NAMALWA (cell line): ENCODE results near the gene TMEM164.

ENCODE experiments used
- DNase-seq: peaks from one replicate; pipeline ENCODE4 v3.0.0-alpha.2; 2015; ENCODE audit warnings: low spot score

Gene TMEM164

GRCh38 chrX:110168585-110168984 lies 165.7 kb downstream of the TMEM164 start:
- no peak for DNase-seq

DNA sequence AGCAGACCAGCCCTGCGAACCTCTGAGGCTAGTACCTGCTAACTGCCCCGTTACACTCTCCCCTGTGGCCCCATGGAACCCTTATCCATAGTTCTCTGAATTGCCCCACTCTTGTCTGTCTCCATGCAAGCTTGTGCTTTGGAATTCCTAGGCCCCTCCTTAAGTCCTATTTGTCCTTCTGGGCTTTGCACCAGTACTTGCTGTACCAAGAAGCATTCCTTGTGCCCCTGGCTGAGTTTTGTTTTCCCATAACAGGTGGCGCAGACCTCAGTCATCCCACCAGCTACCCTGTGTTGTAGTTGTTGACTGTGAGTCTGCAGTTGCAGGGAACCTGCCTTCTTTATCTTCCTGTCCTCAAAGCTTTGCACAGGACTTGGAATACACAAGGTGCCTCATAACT lies 167.1 kb downstream of the TMEM164 start:
- DNase-seq, result no peak

DNA sequence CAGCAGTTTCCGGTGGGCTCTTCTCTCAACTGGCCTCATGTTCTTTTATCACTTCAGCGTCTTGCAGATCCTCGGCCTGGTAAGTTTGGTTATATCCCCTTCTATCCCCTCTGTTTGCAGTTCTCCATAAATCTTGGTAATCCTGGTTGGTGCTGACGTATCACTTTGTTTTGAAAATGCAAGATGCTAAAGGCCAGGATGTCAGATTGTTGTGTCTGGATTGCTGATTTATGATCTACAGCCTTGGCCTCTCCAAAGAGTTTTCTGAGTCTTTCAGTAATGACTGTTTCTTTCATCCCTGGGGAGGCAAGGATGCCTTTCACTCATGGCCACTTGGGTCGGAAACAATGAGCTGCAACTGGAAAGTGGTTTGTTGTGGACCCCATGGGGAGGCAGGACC lies 168.5 kb downstream of the TMEM164 start:
- DNase-seq, result no peak

- peak; percentile 73 for DNase-seq
Measured at GRCh38 chrX:110172215-110172614, 169.3 kb downstream of the TMEM164 start.

GRCh38 chrX:110173192-110174175 lies 170.6 kb downstream of the TMEM164 start:
- DNase-seq, result no peak

GRCh38 chrX:110175146-110175545 lies 172.2 kb downstream of the TMEM164 start:
- DNase-seq, result no peak

GRCh38 chrX:110175696-110176095 lies 172.8 kb downstream of the TMEM164 start:
- no peak for DNase-seq

GRCh38 chrX:110178179-110178865 lies 175.4 kb downstream of the TMEM164 start:
- no peak for DNase-seq

- no peak for DNase-seq
Measured at GRCh38 chrX:110180176-110180927, 177.4 kb downstream of the TMEM164 start.

GRCh38 chrX:110180928-110181310 lies 178.0 kb downstream of the TMEM164 start:
- no peak for DNase-seq

DNA sequence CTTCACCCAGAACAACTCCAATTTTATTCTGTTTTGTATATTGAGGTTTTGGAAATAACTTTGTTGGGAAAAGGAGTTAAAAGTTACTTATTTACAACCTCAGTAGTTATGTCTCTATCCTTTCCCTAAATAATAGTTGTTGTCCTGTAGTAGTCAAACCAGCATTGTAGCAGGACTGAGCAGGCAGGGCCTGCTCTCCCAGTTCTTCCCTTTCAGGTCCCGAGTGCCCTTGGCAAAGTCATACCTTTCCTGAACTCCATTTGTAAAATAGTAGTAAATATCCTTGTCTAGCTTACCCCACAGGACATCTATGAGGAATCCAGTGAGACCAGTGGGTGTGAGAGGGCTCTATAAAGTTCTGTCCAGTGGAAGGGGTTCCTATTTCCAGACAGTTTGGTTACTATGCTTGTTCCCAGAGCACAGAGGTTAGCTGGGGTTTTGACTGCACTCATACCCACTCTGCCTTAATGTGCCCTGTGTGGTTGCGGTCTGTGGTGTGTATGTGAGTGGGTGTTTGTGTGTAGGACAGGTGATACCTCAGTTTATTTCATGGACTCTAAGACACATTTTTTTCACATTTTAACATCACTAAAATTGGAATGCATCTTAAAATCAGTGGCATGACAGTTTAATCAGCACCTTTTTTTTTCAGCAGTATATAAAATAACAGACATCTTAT lies 178.7 kb downstream of the TMEM164 start:
- DNase-seq, result no peak

DNA sequence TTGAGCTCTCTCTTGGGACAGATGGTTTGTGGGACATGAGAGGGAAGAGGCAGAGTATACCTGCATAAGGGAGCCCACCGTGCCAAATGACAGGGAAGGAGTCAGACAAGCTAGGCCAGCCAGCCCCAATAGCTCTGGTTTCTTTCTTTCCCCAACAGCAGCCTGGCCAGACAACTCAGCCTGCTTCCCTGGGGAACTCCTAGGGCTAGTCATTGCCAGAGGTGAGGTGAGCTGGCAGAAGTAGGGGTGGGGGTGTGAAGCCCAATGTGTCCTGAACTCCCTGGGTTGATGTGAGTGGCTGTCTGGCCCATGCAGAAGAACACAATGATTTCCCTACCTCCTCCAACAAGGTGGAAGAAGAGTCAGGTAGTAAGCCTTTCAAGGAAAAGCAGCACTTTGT lies 179.4 kb downstream of the TMEM164 start:
- DNase-seq, result no peak

DNA sequence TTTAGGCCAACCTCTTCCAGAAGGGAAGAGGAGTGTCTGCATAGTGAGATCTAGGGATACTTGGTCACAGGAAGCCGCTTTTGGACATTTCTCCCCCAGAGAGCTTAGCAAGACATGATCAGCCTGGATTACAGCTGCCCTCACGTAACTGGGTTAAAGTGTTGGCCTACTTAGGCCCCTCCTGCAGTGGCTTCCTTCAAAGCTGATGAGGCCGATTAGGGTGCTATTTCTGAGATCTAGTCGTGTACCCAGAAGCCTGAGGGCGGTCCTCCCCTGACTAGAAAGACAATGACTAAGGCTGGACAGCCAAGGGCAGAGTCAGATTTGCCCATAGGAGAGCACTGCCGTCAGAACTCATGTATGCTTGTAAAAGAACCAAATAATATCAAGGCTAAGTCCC lies 180.0 kb downstream of the TMEM164 start:
- DNase-seq, result no peak

- no peak for DNase-seq
Measured at GRCh38 chrX:110183314-110183713, 180.4 kb downstream of the TMEM164 start.

DNA sequence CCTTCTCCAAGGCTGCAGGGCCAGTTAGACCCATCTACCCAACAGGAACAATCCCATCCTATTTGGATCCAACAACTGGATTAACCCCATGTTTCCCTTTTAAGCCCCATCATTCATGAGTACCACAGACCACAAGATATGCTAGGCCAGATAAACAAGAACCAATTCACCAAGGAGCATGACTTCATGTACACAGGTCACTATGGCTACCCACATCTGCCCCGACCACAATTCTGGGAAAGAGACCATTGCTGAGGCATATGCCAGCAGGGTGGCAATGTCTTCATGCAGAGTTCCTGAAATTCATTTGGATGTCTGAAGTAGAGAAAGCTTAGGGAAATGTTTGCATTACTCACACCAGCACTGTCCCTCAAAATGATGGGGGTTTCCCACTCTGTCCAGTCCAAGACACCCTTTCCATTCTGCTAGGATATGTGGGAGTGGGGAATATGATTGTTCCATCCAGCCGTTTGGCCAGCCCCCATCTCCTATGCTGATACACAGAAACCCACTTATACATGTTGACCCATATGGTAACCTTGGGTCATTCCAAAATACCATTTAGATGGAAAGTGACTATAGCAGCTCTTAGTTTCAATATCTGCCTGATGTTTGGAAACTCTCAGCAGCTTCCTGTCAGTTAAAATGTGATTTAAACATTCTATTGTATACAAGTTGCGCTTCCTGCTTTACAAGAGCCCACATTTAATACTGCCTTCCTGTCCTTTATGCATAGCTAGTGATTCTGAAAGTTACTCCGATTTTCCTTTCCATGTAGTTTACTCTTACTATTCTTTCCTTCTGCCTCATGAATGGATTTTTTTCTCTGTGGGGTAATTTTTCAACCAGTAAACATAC lies 186.0 kb downstream of the TMEM164 start:
- DNase-seq, result no peak

DNA sequence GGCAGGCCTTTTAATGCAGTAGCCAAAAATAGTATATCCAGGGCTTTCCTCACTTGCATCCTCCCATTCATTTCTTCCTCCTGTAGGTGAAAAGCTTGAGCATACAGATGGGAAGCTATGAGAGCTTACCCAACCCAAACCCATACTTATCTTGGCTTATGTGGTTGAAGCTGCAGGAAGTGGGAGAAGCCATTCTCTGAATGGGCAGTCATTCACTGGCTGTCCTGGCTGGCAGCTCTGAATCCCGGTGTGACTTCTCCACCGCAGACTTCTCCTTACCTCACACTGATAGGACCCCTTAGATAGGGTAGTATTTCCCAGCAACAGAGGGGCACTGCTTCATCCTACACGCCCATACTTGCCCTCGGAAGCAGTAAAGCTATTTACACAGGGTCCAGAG lies 189.6 kb downstream of the TMEM164 start:
- no peak for DNase-seq

- no peak for DNase-seq
Measured at GRCh38 chrX:110194977-110195376, 192.1 kb downstream of the TMEM164 start.

DNA sequence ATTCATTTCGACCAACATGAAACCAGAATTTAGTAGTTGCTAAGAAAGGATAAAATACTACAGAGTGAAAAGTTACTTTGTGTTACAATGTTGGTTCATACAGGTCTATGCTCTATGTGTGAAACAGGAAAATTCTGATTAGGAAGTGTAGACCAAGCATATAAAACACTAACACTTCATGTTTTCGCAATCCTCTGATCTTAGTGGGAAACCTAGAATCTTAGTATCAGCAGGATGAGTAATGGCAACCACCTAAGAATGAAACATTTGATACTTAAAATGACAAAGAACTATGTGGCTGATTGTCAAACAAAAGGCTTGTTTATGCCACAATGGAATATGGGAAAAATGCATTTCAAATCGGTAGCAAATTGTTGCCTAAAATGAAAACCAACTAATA lies 198.9 kb downstream of the TMEM164 start:
- no peak for DNase-seq

- DNase-seq, result no peak
Measured at GRCh38 chrX:110204986-110205385, 202.1 kb downstream of the TMEM164 start.

DNA sequence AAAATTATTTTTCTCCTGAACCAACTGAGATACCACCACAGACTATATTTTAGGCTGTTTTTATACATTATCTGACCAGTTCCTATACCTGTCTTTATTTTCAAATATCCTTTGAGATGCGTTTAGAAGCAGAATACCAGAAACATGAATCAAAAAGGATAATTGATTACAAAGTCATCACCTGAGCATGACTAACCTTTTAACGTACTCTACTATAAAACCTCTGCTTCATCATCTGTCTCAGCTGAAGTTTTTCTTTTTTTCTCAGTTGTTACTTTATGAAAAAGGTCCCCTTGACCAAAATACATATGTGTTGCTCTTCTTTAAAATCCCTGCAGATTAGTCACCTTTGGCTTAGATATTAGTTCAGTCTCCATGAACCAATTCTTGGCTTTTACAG lies 205.2 kb downstream of the TMEM164 start:
- DNase-seq, result no peak
